HCT116 (cell line): ENCODE results near the gene SLC8A2. TPM values are rescaled to one million over a fixed set of nuclear protein-coding genes. Genes with fewer than 3 reads are reported as not detected.

Experiments
- ATAC-seq: fragments of 200-7000 bp; cut with Tn5 transposase; 2 replicates; pipeline ENCODE4 v1.9.1; 2020; ENCODE audit warnings: mild to moderate bottlenecking, moderate library complexity
- BruUV-seq: library from RNA; stranded (reverse); fragments of 400-500 nt; replicated peaks from 2 replicates; lab custom pipeline; 2021; lab: Mats Ljungman, UMichigan
- CTCF ChIA-PET: fragments of 300-600 bp; sonication (Branson Sonifier 250); formaldehyde crosslinking; loops from one replicate; lab custom pipeline; 2021; ENCODE audit warnings: antibody characterized with exemption; lab: Charles Lee
- POLR2A ChIA-PET: fragments of 300-600, 350-600 bp; sonication (Branson Sonifier 250); formaldehyde crosslinking; loops from one replicate; lab custom pipeline; 2021; ENCODE audit warnings: antibody characterized with exemption; lab: Charles Lee
- RAD21 ChIA-PET, 2 experiments: fragments of 300-600 bp; sonication (Branson Sonifier 250); formaldehyde crosslinking; loops; one replicate each; lab custom pipeline; 2023; ENCODE audit warnings: low total read pairs in 2 of 2; ENCODE audit not compliant: uncharacterized antibody in 2 of 2, unreplicated experiment in 2 of 2, low non-redundant PET in 1 of 2; lab: Charles Lee
- DNase-seq: peaks from one replicate; pipeline ENCODE4 v3.0.0-alpha.2; 2010; ENCODE audit warnings: low read depth, low spot score
- H2AFZ ChIP-seq: fragments of 200-600 bp; shearing (Covaris generic), sonication (generic); 2 replicates; pipeline ENCODE4 v1.6.1; 2017; ENCODE audit warnings: low read depth, mixed run types, mixed read lengths, antibody characterized with exemption, low read length; ENCODE audit not compliant: poor library complexity, severe bottlenecking
- H3K27ac ChIP-seq: 2 replicates; pipeline ENCODE4 v1.5.1; 2012; ENCODE audit warnings: low read depth, low read length
- H3K27me3 ChIP-seq: fragments of 200-600 bp; sonication (generic); 2 replicates; pipeline ENCODE4 v1.6.1; 2016; ENCODE audit warnings: mixed run types, low read length, mixed read lengths; ENCODE audit not compliant: insufficient read depth
- H3K36me3 ChIP-seq, 2 experiments: fragments of 200-500 bp in 1 of 2; fragments of 200-600 bp in 1 of 2; sonication (Bioruptor generic) in 1 of 2; sonication (generic) in 1 of 2; 2 replicates each; pipeline versions ENCODE4 v1.5.1 to v1.6.1; 2014 to 2016; ENCODE audit warnings: low read length in 2 of 2, inconsistent platforms in 1 of 2, mixed read lengths in 1 of 2, mixed run types in 1 of 2; ENCODE audit not compliant: insufficient read depth in 2 of 2, control insufficient read depth in 1 of 2
- H3K4me1 ChIP-seq, 2 experiments: fragments of 200-600 bp in 1 of 2; sonication (generic) in 1 of 2; 2 replicates each; pipeline versions ENCODE4 v1.5.1 to v1.6.1; 2012 to 2017; ENCODE audit warnings: low read length in 2 of 2, inconsistent platforms in 1 of 2, mild to moderate bottlenecking in 1 of 2, mixed read lengths in 1 of 2, mixed run types in 1 of 2, moderate library complexity in 1 of 2; ENCODE audit not compliant: insufficient read depth in 2 of 2, control insufficient read depth in 1 of 2
- H3K4me2 ChIP-seq: fragments of 200-600 bp; sonication (generic); 2 replicates; pipeline ENCODE4 v1.6.1; 2017; ENCODE audit warnings: mixed run types, low read length, mixed read lengths
- H3K4me3 ChIP-seq, 2 experiments: fragments of 200-600 bp in 1 of 2; sonication (generic) in 1 of 2; replicated peaks in 1 of 2; 2 replicates each; pipeline ENCODE4 v1.5.1; 2011 to 2016; ENCODE audit warnings: low read length in 2 of 2, control low read depth in 1 of 2, low read depth in 1 of 2, mild to moderate bottlenecking in 1 of 2, mixed read lengths in 1 of 2, mixed run types in 1 of 2
- H3K79me2 ChIP-seq: fragments of 200-600 bp; sonication (generic); 2 replicates; pipeline ENCODE4 v1.6.1; 2017; ENCODE audit warnings: mild to moderate bottlenecking, mixed run types, low read length, moderate library complexity, mixed read lengths; ENCODE audit not compliant: insufficient read depth
- H3K9ac ChIP-seq: fragments of 200-600 bp; sonication (generic); 2 replicates; pipeline ENCODE4 v1.6.1; 2016; ENCODE audit warnings: low read length, mixed read lengths
- H3K9me2 ChIP-seq: fragments of 200-600 bp; sonication (generic), shearing (Covaris generic); 2 replicates; pipeline ENCODE4 v1.6.1; 2017; ENCODE audit warnings: mixed run types, mild to moderate bottlenecking, moderate library complexity; ENCODE audit not compliant: insufficient read depth
- H3K9me3 ChIP-seq, 2 experiments: fragments of 200-500 bp in 1 of 2; fragments of 200-600 bp in 1 of 2; sonication (Bioruptor generic) in 1 of 2; sonication (generic) in 1 of 2; 2 replicates each; pipeline ENCODE4 v1.6.1; 2014 to 2017; ENCODE audit warnings: low read length in 2 of 2, mixed read lengths in 2 of 2, inconsistent platforms in 1 of 2, low read depth in 1 of 2, mild to moderate bottlenecking in 1 of 2, mixed run types in 1 of 2, moderate library complexity in 1 of 2; ENCODE audit not compliant: control insufficient read depth in 1 of 2, insufficient read depth in 1 of 2
- H4K20me1 ChIP-seq: fragments of 200-600 bp; sonication (generic), shearing (Covaris generic); 2 replicates; pipeline ENCODE4 v1.6.1; 2017; ENCODE audit warnings: mixed run types, mild to moderate bottlenecking, moderate library complexity; ENCODE audit not compliant: insufficient read depth
- CEBPB ChIP-seq: IDR thresholded peaks from 2 replicates; pipeline ENCODE4 v1.6.1; 2012; ENCODE audit warnings: low read depth
- EGR1 ChIP-seq: IDR thresholded peaks from 2 replicates; pipeline ENCODE4 v1.6.1; 2012; ENCODE audit warnings: low read depth
- EZH2 ChIP-seq: fragments of 200-600 bp; sonication (generic); IDR thresholded peaks from 2 replicates; pipeline ENCODE4 v1.6.1; 2017; ENCODE audit warnings: antibody characterized with exemption, mixed run types
- EZH2phosphoT487 ChIP-seq: fragments of 200-600 bp; IDR thresholded peaks from 2 replicates; pipeline ENCODE4 v1.6.1; 2018; ENCODE audit warnings: antibody characterized with exemption, borderline replicate concordance
- MAX ChIP-seq: IDR thresholded peaks from 2 replicates; pipeline ENCODE4 v1.6.1; 2012
- POLR2A ChIP-seq: IDR thresholded peaks from 2 replicates; pipeline ENCODE4 v1.7.0; 2011; ENCODE audit warnings: borderline replicate concordance; ENCODE audit not compliant: insufficient read depth, insufficient read length; ENCODE audit errors: extremely low read depth
- RAD21 ChIP-seq: IDR thresholded peaks from 2 replicates; pipeline ENCODE4 v1.6.1; 2012; ENCODE audit warnings: low read depth, mild to moderate bottlenecking
- TCF7L2 ChIP-seq: IDR thresholded peaks from 2 replicates; pipeline ENCODE4 v1.7.0; 2011; ENCODE audit warnings: borderline replicate concordance, inconsistent platforms; ENCODE audit not compliant: insufficient read depth, insufficient read length; ENCODE audit errors: extremely low read depth
- ZNF274 ChIP-seq: fragments of 200-500 bp; sonication (Bioruptor generic); IDR thresholded peaks from 2 replicates; pipeline ENCODE4 v1.6.1; 2014; ENCODE audit warnings: mild to moderate bottlenecking, low read depth, low read length, inconsistent platforms
- intact Hi-C: fragments of 100-400 bp; cut with micrococcal nuclease; formaldehyde crosslinking; loops from 2 replicates; pipeline ENCODE4 v1.10.0; 2022
- total RNA-seq: library from RNA; stranded (reverse); gene quantifications from one replicate; pipeline ENCODE4 v1.2.1, GENCODE V29; 2021; ENCODE audit not compliant: unreplicated experiment
- TF ChIP-seq, protein P1 (sequence below), 3 experiments: fragments of 200-600 bp in 1 of 3; sonication (generic) in 1 of 3; IDR thresholded peaks in 2 of 3; conservative IDR thresholded peaks in 1 of 3; 2 replicates each; pipeline ENCODE4 v1.5.1; 2012 to 2017; ENCODE audit warnings: low read depth in 2 of 3, low read length in 2 of 3, antibody characterized with exemption in 1 of 3, borderline replicate concordance in 1 of 3, control low read depth in 1 of 3, mild to moderate bottlenecking in 1 of 3, mixed read lengths in 1 of 3, mixed run types in 1 of 3, moderate library complexity in 1 of 3; ENCODE audit not compliant: insufficient read depth in 1 of 3

SLC8A2 gene
- total RNA-seq, 1 experiment from 2014 or later, result 0.98 TPM

DNA sequence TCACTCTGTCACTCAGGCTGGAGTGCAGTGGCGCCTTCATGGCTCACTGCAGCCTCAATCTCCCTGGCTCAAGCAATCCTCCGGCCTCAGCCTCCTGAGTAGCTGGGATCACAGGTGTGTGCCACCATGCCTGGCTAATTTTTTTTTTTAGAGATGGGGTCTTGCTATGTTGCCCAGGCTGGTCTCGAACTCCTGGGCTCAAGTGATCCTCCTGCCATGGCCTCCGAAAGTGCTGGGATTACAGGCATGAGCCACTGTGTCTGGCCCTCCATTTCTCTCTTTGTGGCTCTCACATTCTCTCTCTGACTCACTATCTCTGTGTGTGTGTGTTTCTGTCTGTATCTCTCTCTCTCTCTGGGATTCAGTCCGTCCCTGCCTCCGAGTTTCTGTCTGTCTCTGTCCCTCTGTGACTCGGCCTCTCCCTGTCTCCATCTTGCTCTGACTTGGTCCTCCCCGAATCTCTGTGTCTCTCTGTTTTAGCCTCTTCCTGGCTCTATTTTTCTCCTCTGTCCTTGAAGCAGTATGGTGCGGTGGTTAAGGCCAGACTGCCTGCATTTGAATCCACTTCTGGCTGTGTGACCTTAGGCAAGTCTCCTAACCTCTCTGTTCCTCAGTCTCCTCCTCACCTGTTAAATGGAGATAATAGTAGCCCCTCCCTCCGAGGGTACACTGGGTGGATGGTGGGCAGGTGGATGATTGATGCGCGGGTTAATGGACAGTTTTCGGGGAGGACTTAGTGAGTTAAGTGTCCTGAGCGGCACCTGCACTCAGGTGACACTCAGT is 63.3 kb downstream of the SLC8A2 start:
- TF ChIP-seq, protein P1, sequence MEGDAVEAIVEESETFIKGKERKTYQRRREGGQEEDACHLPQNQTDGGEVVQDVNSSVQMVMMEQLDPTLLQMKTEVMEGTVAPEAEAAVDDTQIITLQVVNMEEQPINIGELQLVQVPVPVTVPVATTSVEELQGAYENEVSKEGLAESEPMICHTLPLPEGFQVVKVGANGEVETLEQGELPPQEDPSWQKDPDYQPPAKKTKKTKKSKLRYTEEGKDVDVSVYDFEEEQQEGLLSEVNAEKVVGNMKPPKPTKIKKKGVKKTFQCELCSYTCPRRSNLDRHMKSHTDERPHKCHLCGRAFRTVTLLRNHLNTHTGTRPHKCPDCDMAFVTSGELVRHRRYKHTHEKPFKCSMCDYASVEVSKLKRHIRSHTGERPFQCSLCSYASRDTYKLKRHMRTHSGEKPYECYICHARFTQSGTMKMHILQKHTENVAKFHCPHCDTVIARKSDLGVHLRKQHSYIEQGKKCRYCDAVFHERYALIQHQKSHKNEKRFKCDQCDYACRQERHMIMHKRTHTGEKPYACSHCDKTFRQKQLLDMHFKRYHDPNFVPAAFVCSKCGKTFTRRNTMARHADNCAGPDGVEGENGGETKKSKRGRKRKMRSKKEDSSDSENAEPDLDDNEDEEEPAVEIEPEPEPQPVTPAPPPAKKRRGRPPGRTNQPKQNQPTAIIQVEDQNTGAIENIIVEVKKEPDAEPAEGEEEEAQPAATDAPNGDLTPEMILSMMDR (IDR thresholded peaks at IDR 0.05 in 2 of 3, conservative IDR thresholded peaks at IDR 0.05 in 1 of 3; ENCODE audit: borderline replicate concordance in 1 of 3, insufficient read depth in 1 of 3, low read depth in 2 of 3, low read length in 2 of 3), result no peak
- TF ChIP-seq POLR2A, result no peak
- TF ChIP-seq RAD21, result no peak
- no peak for TF ChIP-seq EGR1
- no peak for TF ChIP-seq EZH2phosphoT487
- no peak for TF ChIP-seq ZNF274
- no peak for TF ChIP-seq CEBPB
- H3K4me2 ChIP-seq, result no peak overlapping the region
- no peaks in the 10 kb centered on the region for H3K9me3 ChIP-seq
- ATAC-seq (no peak), DNase-seq (no peak)
- H4K20me1 ChIP-seq, result no peaks in the 10 kb centered on the region
- H3K27ac ChIP-seq, result no peak overlapping the region
- H3K79me2 ChIP-seq, result no peaks in the 10 kb centered on the region
- H3K4me1 ChIP-seq, result no peaks in the 10 kb centered on the region
- no TSS peak for BruUV-seq
- CTCF ChIA-PET, result no interaction called here
- no peaks in the 10 kb centered on the region for H3K36me3 ChIP-seq
- intact Hi-C loops, result no loop called here
- H3K4me3 ChIP-seq, result no peak overlapping the region
- H3K9ac ChIP-seq, result no peak overlapping the region
- no peak overlapping the region for H2AFZ ChIP-seq
- no peaks in the 10 kb centered on the region for H3K27me3 ChIP-seq
- RAD21 ChIA-PET, result no interaction called here
- H3K9me2 ChIP-seq, result no peaks in the 10 kb centered on the region
- POLR2A ChIA-PET, result no interaction called here

GRCh38 chr19:47407417-47407774 is 64.3 kb downstream of the SLC8A2 start:
- Histone ChIP-seq H3K9me3 (no peaks in the 10 kb centered on the region), H3K4me3 (no peak overlapping the region), H3K36me3 (no peaks in the 10 kb centered on the region), H3K9ac (no peak overlapping the region), H4K20me1 (no peaks in the 10 kb centered on the region), H3K27me3 (no peaks in the 10 kb centered on the region), H3K4me2 (no peak overlapping the region), H3K4me1 (no peaks in the 10 kb centered on the region), H3K79me2 (no peaks in the 10 kb centered on the region), H2AFZ (no peak overlapping the region), H3K27ac (no peak overlapping the region), H3K9me2 (no peaks in the 10 kb centered on the region)
- BruUV-seq, result no TSS peak
- CTCF ChIA-PET, result no interaction called here
- RAD21 ChIA-PET, result no interaction called here
- DNase-seq (no peak), ATAC-seq (no peak)
- TF ChIP-seq ZNF274 (no peak), EZH2phosphoT487 (no peak), POLR2A (no peak), MAX (no peak), EZH2 (no peak), TCF7L2 (no peak), EGR1 (no peak)
- POLR2A ChIA-PET, result no interaction called here
- intact Hi-C loops, result no loop called here
